Measurements from ENCODE around the gene NFATC1.
A peak's percentile ranks its signal among the peaks of the same experiment; 100 is the strongest.

The NFATC1 gene

GRCh38 chr18:79526468-79527460, 131.0 kb downstream of the NFATC1 start:
- DNase-seq, result no peak

GRCh38 chr18:79527656-79528315, 132.1 kb downstream of the NFATC1 start:
- no peak for DNase-seq

GRCh38 chr18:79528316-79528695, 132.6 kb downstream of the NFATC1 start:
- DNase-seq, result no peak

GRCh38 chr18:79528846-79529245, 133.1 kb downstream of the NFATC1 start:
- peak; percentile 78 for DNase-seq

- no peak for DNase-seq
Observed at GRCh38 chr18:79529296-79529695, 133.6 kb downstream of the NFATC1 start.

GRCh38 chr18:79529991-79530390, 134.3 kb downstream of the NFATC1 start:
- DNase-seq, result no peak

- DNase-seq, result no peak
Observed at GRCh38 chr18:79530821-79531220, 135.1 kb downstream of the NFATC1 start.

- no peak for DNase-seq
Observed at GRCh38 chr18:79531386-79531785, 135.7 kb downstream of the NFATC1 start.

- DNase-seq, result no peak
Observed at GRCh38 chr18:79531926-79532312, 136.2 kb downstream of the NFATC1 start.

GRCh38 chr18:79532313-79533007, 136.7 kb downstream of the NFATC1 start:
- DNase-seq, result no peak

- DNase-seq, result no peak
Observed at GRCh38 chr18:79533146-79533545, 137.4 kb downstream of the NFATC1 start.

- no peak for DNase-seq
Observed at GRCh38 chr18:79533591-79533990, 137.9 kb downstream of the NFATC1 start.

GRCh38 chr18:79534356-79534755, 138.6 kb downstream of the NFATC1 start:
- no peak for DNase-seq

GRCh38 chr18:79537758-79538157, 142.0 kb downstream of the NFATC1 start:
- DNase-seq, result no peak

- DNase-seq, result no peak
Observed at GRCh38 chr18:79538635-79539034, 142.9 kb downstream of the NFATC1 start.

- no peak for DNase-seq
Observed at GRCh38 chr18:79540161-79540903, 144.6 kb downstream of the NFATC1 start.

- DNase-seq, result no peak
Observed at GRCh38 chr18:79540904-79541282, 145.2 kb downstream of the NFATC1 start.

- no peak for DNase-seq
Observed at GRCh38 chr18:79542213-79542612, 146.5 kb downstream of the NFATC1 start.

- no peak for DNase-seq
Observed at GRCh38 chr18:79542876-79543750, 147.4 kb downstream of the NFATC1 start.

- DNase-seq, result no peak
Observed at GRCh38 chr18:79543861-79544385, 148.2 kb downstream of the NFATC1 start.

- no peak for DNase-seq
Observed at GRCh38 chr18:79544386-79544963, 148.7 kb downstream of the NFATC1 start.

Data from activated naive CD4-positive, alpha-beta T cell treated with Interleukin-2 at 50 U/mL for 16 hours (primary cell).